HEK293 (cell line): Measurements from ENCODE around the gene RSPH9.
A peak's percentile ranks its signal among the peaks of the same experiment; 100 is the strongest.

ENCODE experiments used
- KLF1 ChIP-seq: fragments of 450-650 bp; formaldehyde crosslinking; IDR thresholded peaks from 2 replicates; pipeline ENCODE4 v1.5.1; 2016; ENCODE audit warnings: missing biosample characterization, missing genetic modification characterization
- MEIS1 ChIP-seq: sonication (generic); formaldehyde crosslinking; IDR thresholded peaks from 2 replicates; pipeline ENCODE4 v1.8.1; 2022; ENCODE audit warnings: missing genetic modification reagents, mild to moderate bottlenecking, borderline replicate concordance
- ZFP37 ChIP-seq: fragments of 450-650 bp; formaldehyde crosslinking; IDR thresholded peaks from 2 replicates; pipeline ENCODE4 v1.5.1; 2016; ENCODE audit warnings: missing biosample characterization, missing genetic modification characterization
- ZNF10 ChIP-seq: fragments of 450-650 bp; formaldehyde crosslinking; IDR thresholded peaks from 2 replicates; pipeline ENCODE4 v1.5.1; 2017; ENCODE audit warnings: missing biosample characterization, missing genetic modification characterization
- ZNF19 ChIP-seq: fragments of 450-650 bp; formaldehyde crosslinking; IDR thresholded peaks from 2 replicates; pipeline ENCODE4; 2016; ENCODE audit warnings: missing biosample characterization, missing genetic modification characterization, low read depth
- ZNF211 ChIP-seq: fragments of 450-650 bp; formaldehyde crosslinking; IDR thresholded peaks from 2 replicates; pipeline ENCODE4 v1.5.1; 2016; ENCODE audit warnings: low read depth, missing biosample characterization, missing genetic modification characterization
- ZNF223 ChIP-seq: fragments of 450-650 bp; formaldehyde crosslinking; IDR thresholded peaks from 2 replicates; pipeline ENCODE4 v1.5.1; 2016; ENCODE audit warnings: missing biosample characterization, missing genetic modification characterization
- ZNF274 ChIP-seq, 2 experiments: fragments of 200-500 bp in 1 of 2; fragments of 450-650 bp in 1 of 2; sonication (Bioruptor generic) in 1 of 2; formaldehyde crosslinking in 1 of 2; IDR thresholded peaks; 2 replicates each; pipeline versions ENCODE4 v1.5.1 to v1.6.1; 2014 to 2016; ENCODE audit warnings: borderline replicate concordance in 1 of 2, inconsistent platforms in 1 of 2, low read length in 1 of 2, missing biosample characterization in 1 of 2, missing genetic modification characterization in 1 of 2
- ZNF501 ChIP-seq: fragments of 450-650 bp; formaldehyde crosslinking; IDR thresholded peaks from 2 replicates; pipeline ENCODE4 v1.5.1; 2016; ENCODE audit warnings: missing biosample characterization, missing genetic modification characterization
- ZNF660 ChIP-seq: fragments of 450-650 bp; IDR thresholded peaks from 2 replicates; pipeline ENCODE4 v1.5.1; 2018; ENCODE audit warnings: missing biosample characterization, mild to moderate bottlenecking, missing genetic modification characterization
- ZNF670 ChIP-seq: fragments of 450-650 bp; formaldehyde crosslinking; IDR thresholded peaks from 2 replicates; pipeline ENCODE4 v1.5.1; 2016; ENCODE audit warnings: missing biosample characterization, missing genetic modification characterization, low read depth
- ZSCAN23 ChIP-seq: fragments of 450-650 bp; formaldehyde crosslinking; IDR thresholded peaks from 2 replicates; pipeline ENCODE4 v1.5.1; 2016; ENCODE audit warnings: missing biosample characterization, missing genetic modification characterization
- TF ChIP-seq, protein P1 (sequence below): fragments of 450-650 bp; formaldehyde crosslinking; IDR thresholded peaks from 2 replicates; pipeline ENCODE4 v1.5.1; 2016; ENCODE audit warnings: missing biosample characterization, missing genetic modification characterization
- TF ChIP-seq, protein P2 (sequence below): fragments of 450-650 bp; formaldehyde crosslinking; IDR thresholded peaks from 2 replicates; pipeline ENCODE4 v1.5.1; 2017; ENCODE audit warnings: missing biosample characterization, missing genetic modification characterization
- TF ChIP-seq, protein P3 (sequence below): fragments of 450-650 bp; formaldehyde crosslinking; IDR thresholded peaks from 2 replicates; pipeline ENCODE4 v1.5.1; 2016; ENCODE audit warnings: missing biosample characterization, missing genetic modification characterization
- TF ChIP-seq, protein P4 (sequence below): fragments of 450-650 bp; formaldehyde crosslinking; IDR thresholded peaks from 2 replicates; pipeline ENCODE4 v1.5.1; 2016; ENCODE audit warnings: missing biosample characterization, missing genetic modification characterization
- TF ChIP-seq, protein P5 (sequence below): fragments of 450-650 bp; formaldehyde crosslinking; IDR thresholded peaks from 2 replicates; pipeline ENCODE4 v1.5.1; 2016; ENCODE audit warnings: missing biosample characterization, missing genetic modification characterization, borderline replicate concordance
- TF ChIP-seq, protein P6 (sequence below): fragments of 450-650 bp; formaldehyde crosslinking; IDR thresholded peaks from 2 replicates; pipeline ENCODE4 v1.5.1; 2016; ENCODE audit warnings: missing biosample characterization, missing genetic modification characterization
- TF ChIP-seq, protein P7 (sequence below): fragments of 450-650 bp; formaldehyde crosslinking; IDR thresholded peaks from 2 replicates; pipeline ENCODE4 v1.5.1; 2017; ENCODE audit warnings: missing biosample characterization, missing genetic modification characterization

The RSPH9 gene

DNA sequence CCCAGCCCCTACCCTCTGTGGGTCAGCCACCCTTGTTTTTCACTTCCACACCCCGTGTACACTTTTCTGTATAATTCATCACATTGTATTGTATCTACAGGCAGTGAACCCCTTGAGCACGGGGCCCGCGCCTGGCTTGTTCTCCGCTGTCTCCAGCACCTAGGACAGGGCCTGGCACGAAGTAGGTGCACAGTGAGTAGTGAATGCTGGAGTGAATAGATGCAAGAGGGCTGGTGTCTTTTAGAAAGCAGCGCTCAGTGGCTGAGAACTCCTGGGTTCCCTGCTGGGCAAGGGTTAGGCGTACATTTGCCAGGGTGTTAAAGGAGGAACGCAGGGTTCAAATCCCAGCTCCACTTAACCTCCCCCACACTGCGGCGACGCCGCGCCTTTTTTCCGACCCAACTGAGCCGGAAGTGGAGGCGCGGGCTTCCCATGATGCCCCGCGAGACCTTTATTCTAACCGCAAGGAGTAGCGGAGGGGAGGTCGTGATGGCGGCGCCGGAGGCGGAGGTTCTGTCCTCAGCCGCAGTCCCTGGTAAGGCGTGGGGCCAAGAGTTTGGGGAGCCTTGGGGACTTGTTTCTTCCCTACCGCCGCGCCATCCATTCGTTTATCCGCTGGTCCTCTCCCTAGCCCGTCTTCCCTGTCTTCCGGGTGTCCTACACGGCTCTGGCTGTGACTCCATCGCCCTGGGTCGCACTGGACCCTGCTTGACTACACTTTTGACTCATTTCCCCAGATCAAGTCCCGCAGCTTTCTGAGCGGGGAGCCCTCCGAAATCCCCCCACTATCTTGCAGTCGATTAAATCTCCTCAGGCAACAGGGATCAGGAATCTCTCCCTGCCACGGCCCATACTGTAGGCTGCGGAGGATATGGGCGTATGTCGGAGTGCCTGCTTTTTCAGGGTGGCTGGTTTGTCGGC is 9.2 kb upstream of the RSPH9 start, which contains the start of gene MAD2L1BP (continued):
- TF ChIP-seq ZSCAN23 (tag by site-specific recombination) (0 out of 2 replicates have a peak, but pooled peaks have one; percentile 60), ZNF274 (IDR thresholded peaks at IDR 0.05; ENCODE audit: low read length) (no peak), ZNF274 (tag by site-specific recombination; IDR thresholded peaks at IDR 0.05; ENCODE audit: borderline replicate concordance) (no peak), MEIS1 (CRISPR knock-in tag) (no peak), ZNF670 (no peak), ZNF211 (tag by site-specific recombination) (no peak), ZNF501 (tag by site-specific recombination) (0 out of 2 replicates have a peak, but pooled peaks have one; percentile 55), ZNF10 (tag by site-specific recombination) (no peak; the same call in 1 of the 2 replicates), ZNF19 (tag by site-specific recombination) (no peak), ZNF660 (tag by site-specific recombination) (peak; percentile 59; the same call in 1 of the 2 replicates), KLF1 (tag by site-specific recombination) (0 out of 2 replicates have a peak, but pooled peaks have one; percentile 44), ZFP37 (tag by site-specific recombination) (0 out of 2 replicates have a peak, but pooled peaks have one; percentile 24), ZNF223 (no peak)
- TF ChIP-seq, protein P1, sequence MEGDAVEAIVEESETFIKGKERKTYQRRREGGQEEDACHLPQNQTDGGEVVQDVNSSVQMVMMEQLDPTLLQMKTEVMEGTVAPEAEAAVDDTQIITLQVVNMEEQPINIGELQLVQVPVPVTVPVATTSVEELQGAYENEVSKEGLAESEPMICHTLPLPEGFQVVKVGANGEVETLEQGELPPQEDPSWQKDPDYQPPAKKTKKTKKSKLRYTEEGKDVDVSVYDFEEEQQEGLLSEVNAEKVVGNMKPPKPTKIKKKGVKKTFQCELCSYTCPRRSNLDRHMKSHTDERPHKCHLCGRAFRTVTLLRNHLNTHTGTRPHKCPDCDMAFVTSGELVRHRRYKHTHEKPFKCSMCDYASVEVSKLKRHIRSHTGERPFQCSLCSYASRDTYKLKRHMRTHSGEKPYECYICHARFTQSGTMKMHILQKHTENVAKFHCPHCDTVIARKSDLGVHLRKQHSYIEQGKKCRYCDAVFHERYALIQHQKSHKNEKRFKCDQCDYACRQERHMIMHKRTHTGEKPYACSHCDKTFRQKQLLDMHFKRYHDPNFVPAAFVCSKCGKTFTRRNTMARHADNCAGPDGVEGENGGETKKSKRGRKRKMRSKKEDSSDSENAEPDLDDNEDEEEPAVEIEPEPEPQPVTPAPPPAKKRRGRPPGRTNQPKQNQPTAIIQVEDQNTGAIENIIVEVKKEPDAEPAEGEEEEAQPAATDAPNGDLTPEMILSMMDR (tag by site-specific recombination), result no peak
- TF ChIP-seq, protein P2, sequence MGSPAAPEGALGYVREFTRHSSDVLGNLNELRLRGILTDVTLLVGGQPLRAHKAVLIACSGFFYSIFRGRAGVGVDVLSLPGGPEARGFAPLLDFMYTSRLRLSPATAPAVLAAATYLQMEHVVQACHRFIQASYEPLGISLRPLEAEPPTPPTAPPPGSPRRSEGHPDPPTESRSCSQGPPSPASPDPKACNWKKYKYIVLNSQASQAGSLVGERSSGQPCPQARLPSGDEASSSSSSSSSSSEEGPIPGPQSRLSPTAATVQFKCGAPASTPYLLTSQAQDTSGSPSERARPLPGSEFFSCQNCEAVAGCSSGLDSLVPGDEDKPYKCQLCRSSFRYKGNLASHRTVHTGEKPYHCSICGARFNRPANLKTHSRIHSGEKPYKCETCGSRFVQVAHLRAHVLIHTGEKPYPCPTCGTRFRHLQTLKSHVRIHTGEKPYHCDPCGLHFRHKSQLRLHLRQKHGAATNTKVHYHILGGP (tag by site-specific recombination), result no peak
- TF ChIP-seq, protein P3, sequence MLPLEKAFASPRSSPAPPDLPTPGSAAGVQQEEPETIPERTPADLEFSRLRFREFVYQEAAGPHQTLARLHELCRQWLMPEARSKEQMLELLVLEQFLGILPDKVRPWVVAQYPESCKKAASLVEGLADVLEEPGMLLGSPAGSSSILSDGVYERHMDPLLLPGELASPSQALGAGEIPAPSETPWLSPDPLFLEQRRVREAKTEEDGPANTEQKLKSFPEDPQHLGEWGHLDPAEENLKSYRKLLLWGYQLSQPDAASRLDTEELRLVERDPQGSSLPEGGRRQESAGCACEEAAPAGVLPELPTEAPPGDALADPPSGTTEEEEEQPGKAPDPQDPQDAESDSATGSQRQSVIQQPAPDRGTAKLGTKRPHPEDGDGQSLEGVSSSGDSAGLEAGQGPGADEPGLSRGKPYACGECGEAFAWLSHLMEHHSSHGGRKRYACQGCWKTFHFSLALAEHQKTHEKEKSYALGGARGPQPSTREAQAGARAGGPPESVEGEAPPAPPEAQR (tag by site-specific recombination), result no peak
- TF ChIP-seq, protein P4, sequence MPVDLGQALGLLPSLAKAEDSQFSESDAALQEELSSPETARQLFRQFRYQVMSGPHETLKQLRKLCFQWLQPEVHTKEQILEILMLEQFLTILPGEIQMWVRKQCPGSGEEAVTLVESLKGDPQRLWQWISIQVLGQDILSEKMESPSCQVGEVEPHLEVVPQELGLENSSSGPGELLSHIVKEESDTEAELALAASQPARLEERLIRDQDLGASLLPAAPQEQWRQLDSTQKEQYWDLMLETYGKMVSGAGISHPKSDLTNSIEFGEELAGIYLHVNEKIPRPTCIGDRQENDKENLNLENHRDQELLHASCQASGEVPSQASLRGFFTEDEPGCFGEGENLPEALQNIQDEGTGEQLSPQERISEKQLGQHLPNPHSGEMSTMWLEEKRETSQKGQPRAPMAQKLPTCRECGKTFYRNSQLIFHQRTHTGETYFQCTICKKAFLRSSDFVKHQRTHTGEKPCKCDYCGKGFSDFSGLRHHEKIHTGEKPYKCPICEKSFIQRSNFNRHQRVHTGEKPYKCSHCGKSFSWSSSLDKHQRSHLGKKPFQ (tag by site-specific recombination), result no peak; the same call in 1 of the 2 replicates
- TF ChIP-seq, protein P5, sequence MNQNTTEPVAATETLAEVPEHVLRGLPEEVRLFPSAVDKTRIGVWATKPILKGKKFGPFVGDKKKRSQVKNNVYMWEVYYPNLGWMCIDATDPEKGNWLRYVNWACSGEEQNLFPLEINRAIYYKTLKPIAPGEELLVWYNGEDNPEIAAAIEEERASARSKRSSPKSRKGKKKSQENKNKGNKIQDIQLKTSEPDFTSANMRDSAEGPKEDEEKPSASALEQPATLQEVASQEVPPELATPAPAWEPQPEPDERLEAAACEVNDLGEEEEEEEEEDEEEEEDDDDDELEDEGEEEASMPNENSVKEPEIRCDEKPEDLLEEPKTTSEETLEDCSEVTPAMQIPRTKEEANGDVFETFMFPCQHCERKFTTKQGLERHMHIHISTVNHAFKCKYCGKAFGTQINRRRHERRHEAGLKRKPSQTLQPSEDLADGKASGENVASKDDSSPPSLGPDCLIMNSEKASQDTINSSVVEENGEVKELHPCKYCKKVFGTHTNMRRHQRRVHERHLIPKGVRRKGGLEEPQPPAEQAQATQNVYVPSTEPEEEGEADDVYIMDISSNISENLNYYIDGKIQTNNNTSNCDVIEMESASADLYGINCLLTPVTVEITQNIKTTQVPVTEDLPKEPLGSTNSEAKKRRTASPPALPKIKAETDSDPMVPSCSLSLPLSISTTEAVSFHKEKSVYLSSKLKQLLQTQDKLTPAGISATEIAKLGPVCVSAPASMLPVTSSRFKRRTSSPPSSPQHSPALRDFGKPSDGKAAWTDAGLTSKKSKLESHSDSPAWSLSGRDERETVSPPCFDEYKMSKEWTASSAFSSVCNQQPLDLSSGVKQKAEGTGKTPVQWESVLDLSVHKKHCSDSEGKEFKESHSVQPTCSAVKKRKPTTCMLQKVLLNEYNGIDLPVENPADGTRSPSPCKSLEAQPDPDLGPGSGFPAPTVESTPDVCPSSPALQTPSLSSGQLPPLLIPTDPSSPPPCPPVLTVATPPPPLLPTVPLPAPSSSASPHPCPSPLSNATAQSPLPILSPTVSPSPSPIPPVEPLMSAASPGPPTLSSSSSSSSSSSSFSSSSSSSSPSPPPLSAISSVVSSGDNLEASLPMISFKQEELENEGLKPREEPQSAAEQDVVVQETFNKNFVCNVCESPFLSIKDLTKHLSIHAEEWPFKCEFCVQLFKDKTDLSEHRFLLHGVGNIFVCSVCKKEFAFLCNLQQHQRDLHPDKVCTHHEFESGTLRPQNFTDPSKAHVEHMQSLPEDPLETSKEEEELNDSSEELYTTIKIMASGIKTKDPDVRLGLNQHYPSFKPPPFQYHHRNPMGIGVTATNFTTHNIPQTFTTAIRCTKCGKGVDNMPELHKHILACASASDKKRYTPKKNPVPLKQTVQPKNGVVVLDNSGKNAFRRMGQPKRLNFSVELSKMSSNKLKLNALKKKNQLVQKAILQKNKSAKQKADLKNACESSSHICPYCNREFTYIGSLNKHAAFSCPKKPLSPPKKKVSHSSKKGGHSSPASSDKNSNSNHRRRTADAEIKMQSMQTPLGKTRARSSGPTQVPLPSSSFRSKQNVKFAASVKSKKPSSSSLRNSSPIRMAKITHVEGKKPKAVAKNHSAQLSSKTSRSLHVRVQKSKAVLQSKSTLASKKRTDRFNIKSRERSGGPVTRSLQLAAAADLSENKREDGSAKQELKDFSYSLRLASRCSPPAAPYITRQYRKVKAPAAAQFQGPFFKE (tag by site-specific recombination), result no peak
- TF ChIP-seq, protein P6, sequence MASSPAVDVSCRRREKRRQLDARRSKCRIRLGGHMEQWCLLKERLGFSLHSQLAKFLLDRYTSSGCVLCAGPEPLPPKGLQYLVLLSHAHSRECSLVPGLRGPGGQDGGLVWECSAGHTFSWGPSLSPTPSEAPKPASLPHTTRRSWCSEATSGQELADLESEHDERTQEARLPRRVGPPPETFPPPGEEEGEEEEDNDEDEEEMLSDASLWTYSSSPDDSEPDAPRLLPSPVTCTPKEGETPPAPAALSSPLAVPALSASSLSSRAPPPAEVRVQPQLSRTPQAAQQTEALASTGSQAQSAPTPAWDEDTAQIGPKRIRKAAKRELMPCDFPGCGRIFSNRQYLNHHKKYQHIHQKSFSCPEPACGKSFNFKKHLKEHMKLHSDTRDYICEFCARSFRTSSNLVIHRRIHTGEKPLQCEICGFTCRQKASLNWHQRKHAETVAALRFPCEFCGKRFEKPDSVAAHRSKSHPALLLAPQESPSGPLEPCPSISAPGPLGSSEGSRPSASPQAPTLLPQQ, result peak; percentile 75
- TF ChIP-seq, protein P7, sequence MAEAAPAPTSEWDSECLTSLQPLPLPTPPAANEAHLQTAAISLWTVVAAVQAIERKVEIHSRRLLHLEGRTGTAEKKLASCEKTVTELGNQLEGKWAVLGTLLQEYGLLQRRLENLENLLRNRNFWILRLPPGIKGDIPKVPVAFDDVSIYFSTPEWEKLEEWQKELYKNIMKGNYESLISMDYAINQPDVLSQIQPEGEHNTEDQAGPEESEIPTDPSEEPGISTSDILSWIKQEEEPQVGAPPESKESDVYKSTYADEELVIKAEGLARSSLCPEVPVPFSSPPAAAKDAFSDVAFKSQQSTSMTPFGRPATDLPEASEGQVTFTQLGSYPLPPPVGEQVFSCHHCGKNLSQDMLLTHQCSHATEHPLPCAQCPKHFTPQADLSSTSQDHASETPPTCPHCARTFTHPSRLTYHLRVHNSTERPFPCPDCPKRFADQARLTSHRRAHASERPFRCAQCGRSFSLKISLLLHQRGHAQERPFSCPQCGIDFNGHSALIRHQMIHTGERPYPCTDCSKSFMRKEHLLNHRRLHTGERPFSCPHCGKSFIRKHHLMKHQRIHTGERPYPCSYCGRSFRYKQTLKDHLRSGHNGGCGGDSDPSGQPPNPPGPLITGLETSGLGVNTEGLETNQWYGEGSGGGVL, result no peak
